SU-DHL-6 (cell line): ENCODE data around the gene CITED2.
A peak's percentile ranks its signal among the peaks of the same experiment; 100 is the strongest.

Source experiments
- H2AFZ ChIP-seq: fragments of 200-600 bp; sonication (generic); 2 replicates; pipeline ENCODE4 v1.6.1; 2014; ENCODE audit warnings: low read depth, mild to moderate bottlenecking, moderate library complexity, mixed read lengths, antibody characterized with exemption, low read length; ENCODE audit not compliant: severe bottlenecking
- H3F3A ChIP-seq: fragments of 200-600 bp; shearing (Covaris generic); 2 replicates; pipeline ENCODE4 v1.6.0; 2016; ENCODE audit warnings: antibody characterized with exemption, mild to moderate bottlenecking; ENCODE audit not compliant: insufficient read depth
- H3K27ac ChIP-seq: fragments of 200-600 bp; sonication (generic); 2 replicates; pipeline ENCODE4 v1.5.1; 2016; ENCODE audit warnings: low read depth, mild to moderate bottlenecking, low read length, moderate library complexity, mixed read lengths
- H3K27me3 ChIP-seq: fragments of 200-600 bp; sonication (generic), shearing (Covaris generic); 2 replicates; pipeline ENCODE4 v1.6.0; 2014; ENCODE audit warnings: mild to moderate bottlenecking, low read length
- H3K36me3 ChIP-seq: fragments of 200-600 bp; sonication (generic); 2 replicates; pipeline ENCODE4 v1.6.1; 2014; ENCODE audit warnings: mild to moderate bottlenecking, low read length, mixed read lengths
- H3K4me2 ChIP-seq: fragments of 300-600, 200-600 bp; shearing (Covaris generic), sonication (generic); 2 replicates; pipeline ENCODE4 v1.6.0; 2014; ENCODE audit warnings: low read length, low read depth, mild to moderate bottlenecking; ENCODE audit not compliant: poor library complexity, severe bottlenecking
- H3K4me3 ChIP-seq: fragments of 200-600 bp; sonication (generic); 2 replicates; pipeline ENCODE4 v1.5.1; 2014; ENCODE audit warnings: antibody characterized with exemption, low read length, mild to moderate bottlenecking, mixed read lengths; ENCODE audit not compliant: insufficient read depth, poor library complexity, severe bottlenecking
- H3K79me2 ChIP-seq: fragments of 200-600 bp; sonication (generic); 2 replicates; pipeline ENCODE4 v1.6.1; 2014; ENCODE audit warnings: mild to moderate bottlenecking, low read length, moderate library complexity; ENCODE audit not compliant: insufficient read depth
- H3K9ac ChIP-seq: fragments of 200-600 bp; sonication (generic); 2 replicates; pipeline ENCODE4 v1.7.0; 2014; ENCODE audit warnings: mild to moderate bottlenecking, low read length
- H3K9me2 ChIP-seq: fragments of 200-600 bp; sonication (generic); replicated peaks from 2 replicates; pipeline ENCODE4 v1.6.1; 2014; ENCODE audit warnings: low read length; ENCODE audit not compliant: insufficient read depth
- H3K9me3 ChIP-seq: fragments of 200-600 bp; sonication (generic); 2 replicates; pipeline ENCODE4 v1.6.1; 2014; ENCODE audit warnings: low read length, mixed read lengths; ENCODE audit not compliant: insufficient read depth
- H4K20me1 ChIP-seq: fragments of 200-600 bp; sonication (generic); 2 replicates; pipeline ENCODE4 v1.6.1; 2014; ENCODE audit warnings: low read depth, mild to moderate bottlenecking, antibody characterized with exemption, low read length, moderate library complexity, mixed read lengths
- CTCF ChIP-seq: fragments of 200-600 bp; sonication (generic); IDR thresholded peaks from one replicate; pipeline ENCODE4 v1.5.1; 2017; ENCODE audit warnings: antibody characterized with exemption, mild to moderate bottlenecking, low read length, moderate library complexity; ENCODE audit not compliant: insufficient read depth, poor library complexity, severe bottlenecking
- EZH2phosphoT487 ChIP-seq: fragments of 200-600 bp; sonication (generic), shearing (Covaris generic); conservative IDR thresholded peaks from 2 replicates; pipeline ENCODE4 v1.6.1; 2018; ENCODE audit warnings: mild to moderate bottlenecking, antibody characterized with exemption, low read length, moderate library complexity, mixed read lengths

Gene CITED2

GRCh38 chr6:139374357-139375225 lies at the start of gene CITED2:
CITED2 (minus strand) TSS chr6:139374648; CDS start chr6:139373944, 704 bp downstream.
- Histone ChIP-seq H3K9ac (peak within 1 kb of the TSS; percentile 84), H3K36me3 (no peaks in the 10 kb centered on the region; the same call in 1 of the 2 replicates), H3K4me2 (peak within 1 kb of the TSS; percentile 75), H2AFZ (peak within 1 kb of the TSS; percentile 89), H3K9me3 (no peaks in the 10 kb centered on the region), H3K79me2 (peaks cover 35% of the 10 kb centered on the region), H3F3A (peaks cover 26% of the 10 kb centered on the region), H3K27me3 (no peaks in the 10 kb centered on the region), H4K20me1 (no peaks in the 10 kb centered on the region), H3K27ac (peak within 1 kb of the TSS; percentile 92), H3K9me2 (no peaks in the 10 kb centered on the region), H3K4me3 (peak within 1 kb of the TSS; percentile 81)
- no peak for TF ChIP-seq CTCF
- no peak for TF ChIP-seq EZH2phosphoT487

- no peaks in the 10 kb centered on the region for H3K9me3 ChIP-seq
- H3K4me2 ChIP-seq = no peak overlapping the region
- TF ChIP-seq EZH2phosphoT487 = no peak
- no peak for TF ChIP-seq CTCF
- no peak overlapping the region for H3K27ac ChIP-seq
- H3F3A ChIP-seq = no peaks in the 10 kb centered on the region
- no peak overlapping the region for H3K9ac ChIP-seq
- H3K9me2 ChIP-seq = no peaks in the 10 kb centered on the region
- H3K36me3 ChIP-seq = no peaks in the 10 kb centered on the region
- no peak overlapping the region for H2AFZ ChIP-seq
- no peaks in the 10 kb centered on the region for H3K79me2 ChIP-seq
- H4K20me1 ChIP-seq = no peaks in the 10 kb centered on the region
- H3K27me3 ChIP-seq = no peaks in the 10 kb centered on the region
- H3K4me3 ChIP-seq = no peak overlapping the region
Measured at GRCh38 chr6:139423037-139423703, 48.7 kb upstream of the CITED2 start.

- Histone ChIP-seq H3K4me2 (no peak overlapping the region), H3K27ac (no peak overlapping the region), H2AFZ (no peak overlapping the region), H3K9me2 (no peaks in the 10 kb centered on the region), H3K9me3 (no peaks in the 10 kb centered on the region), H3K4me3 (no peak overlapping the region), H3K9ac (no peak overlapping the region), H3K79me2 (no peaks in the 10 kb centered on the region), H3F3A (no peaks in the 10 kb centered on the region), H4K20me1 (no peaks in the 10 kb centered on the region), H3K36me3 (no peaks in the 10 kb centered on the region), H3K27me3 (no peaks in the 10 kb centered on the region)
- TF ChIP-seq CTCF = no peak
Measured at GRCh38 chr6:139422105-139423036, 47.9 kb upstream of the CITED2 start.
